ENCODE results near the gene BAIAP2.

The BAIAP2 gene

GRCh38 chr17:80997424-80998117 is 37.4 kb upstream of the BAIAP2 start:
- H3K36me3 ChIP-seq (ENCODE audit: insufficient read depth, low read length) = peaks cover 52% of the 10 kb centered on the region
- no peak overlapping the region for H2AFZ ChIP-seq (ENCODE audit: low read depth, low read length)
- H3K4me1 ChIP-seq (ENCODE audit: insufficient read depth, low read length) = peaks cover 9% of the 10 kb centered on the region
- no peaks in the 10 kb centered on the region for H3K27me3 ChIP-seq (ENCODE audit: insufficient read depth, low read length)
- H3K4me3 ChIP-seq (ENCODE audit: low read length) = no peak overlapping the region
- H3K9me3 ChIP-seq (ENCODE audit: low read length) = no peaks in the 10 kb centered on the region

- Histone ChIP-seq H2AFZ (ENCODE audit: low read depth, low read length) (no peak overlapping the region), H3K27me3 (ENCODE audit: insufficient read depth, low read length) (no peaks in the 10 kb centered on the region), H3K4me1 (ENCODE audit: insufficient read depth, low read length) (peaks cover 2% of the 10 kb centered on the region), H3K36me3 (ENCODE audit: insufficient read depth, low read length) (peaks cover 52% of the 10 kb centered on the region), H3K9me3 (ENCODE audit: low read length) (no peaks in the 10 kb centered on the region), H3K4me3 (ENCODE audit: low read length) (no peak overlapping the region)
These were observed 36.7 kb upstream of the BAIAP2 start for GRCh38 chr17:80998118-80998747.

GRCh38 chr17:80998748-80999535 is 36.0 kb upstream of the BAIAP2 start:
- no peaks in the 10 kb centered on the region for H3K9me3 ChIP-seq (ENCODE audit: low read length)
- no peak overlapping the region for H2AFZ ChIP-seq (ENCODE audit: low read depth, low read length)
- H3K27me3 ChIP-seq (ENCODE audit: insufficient read depth, low read length) = no peaks in the 10 kb centered on the region
- peaks cover 5% of the 10 kb centered on the region for H3K4me1 ChIP-seq (ENCODE audit: insufficient read depth, low read length)
- peaks cover 52% of the 10 kb centered on the region for H3K36me3 ChIP-seq (ENCODE audit: insufficient read depth, low read length)
- no peak overlapping the region for H3K4me3 ChIP-seq (ENCODE audit: low read length)

GRCh38 chr17:80999536-81000333 is 35.2 kb upstream of the BAIAP2 start:
- H3K36me3 ChIP-seq (ENCODE audit: insufficient read depth, low read length) = peaks cover 47% of the 10 kb centered on the region
- no peaks in the 10 kb centered on the region for H3K9me3 ChIP-seq (ENCODE audit: low read length)
- H2AFZ ChIP-seq (ENCODE audit: low read depth, low read length) = no peak overlapping the region
- peaks cover 10% of the 10 kb centered on the region for H3K4me1 ChIP-seq (ENCODE audit: insufficient read depth, low read length)
- H3K27me3 ChIP-seq (ENCODE audit: insufficient read depth, low read length) = no peaks in the 10 kb centered on the region
- no peak overlapping the region for H3K4me3 ChIP-seq (ENCODE audit: low read length)

- H3K4me1 ChIP-seq (ENCODE audit: insufficient read depth, low read length) = peaks cover 11% of the 10 kb centered on the region
- H2AFZ ChIP-seq (ENCODE audit: low read depth, low read length) = no peak overlapping the region
- H3K36me3 ChIP-seq (ENCODE audit: insufficient read depth, low read length) = peaks cover 45% of the 10 kb centered on the region
- H3K4me3 ChIP-seq (ENCODE audit: low read length) = no peak overlapping the region
- no peaks in the 10 kb centered on the region for H3K27me3 ChIP-seq (ENCODE audit: insufficient read depth, low read length)
- no peaks in the 10 kb centered on the region for H3K9me3 ChIP-seq (ENCODE audit: low read length)
These were observed 34.7 kb upstream of the BAIAP2 start for GRCh38 chr17:81000334-81000630.

GRCh38 chr17:81000631-81001357 is 34.2 kb upstream of the BAIAP2 start:
- H3K36me3 ChIP-seq (ENCODE audit: insufficient read depth, low read length) = peaks cover 40% of the 10 kb centered on the region
- peaks cover 11% of the 10 kb centered on the region for H3K4me1 ChIP-seq (ENCODE audit: insufficient read depth, low read length)
- no peak overlapping the region for H3K4me3 ChIP-seq (ENCODE audit: low read length)
- no peak overlapping the region for H2AFZ ChIP-seq (ENCODE audit: low read depth, low read length)
- H3K27me3 ChIP-seq (ENCODE audit: insufficient read depth, low read length) = no peaks in the 10 kb centered on the region
- no peaks in the 10 kb centered on the region for H3K9me3 ChIP-seq (ENCODE audit: low read length)

GRCh38 chr17:81002013-81002384 is 33.0 kb upstream of the BAIAP2 start:
- H2AFZ ChIP-seq (ENCODE audit: low read depth, low read length) = no peak overlapping the region
- H3K27me3 ChIP-seq (ENCODE audit: insufficient read depth, low read length) = no peaks in the 10 kb centered on the region
- H3K36me3 ChIP-seq (ENCODE audit: insufficient read depth, low read length) = peaks cover 30% of the 10 kb centered on the region
- no peak overlapping the region for H3K4me3 ChIP-seq (ENCODE audit: low read length)
- peaks cover 11% of the 10 kb centered on the region for H3K4me1 ChIP-seq (ENCODE audit: insufficient read depth, low read length)
- no peaks in the 10 kb centered on the region for H3K9me3 ChIP-seq (ENCODE audit: low read length)

- Histone ChIP-seq H3K4me1 (ENCODE audit: insufficient read depth, low read length) (peaks cover 11% of the 10 kb centered on the region), H2AFZ (ENCODE audit: low read depth, low read length) (no peak overlapping the region), H3K9me3 (ENCODE audit: low read length) (no peaks in the 10 kb centered on the region), H3K36me3 (ENCODE audit: insufficient read depth, low read length) (peaks cover 24% of the 10 kb centered on the region), H3K27me3 (ENCODE audit: insufficient read depth, low read length) (no peaks in the 10 kb centered on the region), H3K4me3 (ENCODE audit: low read length) (no peak overlapping the region)
These were observed 32.3 kb upstream of the BAIAP2 start for GRCh38 chr17:81002409-81003361.

- peaks cover 13% of the 10 kb centered on the region for H3K36me3 ChIP-seq (ENCODE audit: insufficient read depth, low read length)
- H3K9me3 ChIP-seq (ENCODE audit: low read length) = no peaks in the 10 kb centered on the region
- peaks cover 11% of the 10 kb centered on the region for H3K4me1 ChIP-seq (ENCODE audit: insufficient read depth, low read length)
- H3K4me3 ChIP-seq (ENCODE audit: low read length) = peak overlapping the region; percentile 17
- no peak overlapping the region for H2AFZ ChIP-seq (ENCODE audit: low read depth, low read length)
- H3K27me3 ChIP-seq (ENCODE audit: insufficient read depth, low read length) = no peaks in the 10 kb centered on the region
These were observed 31.1 kb upstream of the BAIAP2 start for GRCh38 chr17:81003711-81004475.

GRCh38 chr17:81006891-81007290 is 28.1 kb upstream of the BAIAP2 start:
- no peaks in the 10 kb centered on the region for H3K36me3 ChIP-seq (ENCODE audit: insufficient read depth, low read length)
- H3K27me3 ChIP-seq (ENCODE audit: insufficient read depth, low read length) = no peaks in the 10 kb centered on the region
- peaks cover 11% of the 10 kb centered on the region for H3K4me1 ChIP-seq (ENCODE audit: insufficient read depth, low read length)
- no peaks in the 10 kb centered on the region for H3K9me3 ChIP-seq (ENCODE audit: low read length)
- H2AFZ ChIP-seq (ENCODE audit: low read depth, low read length) = no peak overlapping the region
- H3K4me3 ChIP-seq (ENCODE audit: low read length) = no peak overlapping the region

GRCh38 chr17:81008140-81008539 is 26.8 kb upstream of the BAIAP2 start:
- no peak overlapping the region for H3K4me3 ChIP-seq (ENCODE audit: low read length)
- no peaks in the 10 kb centered on the region for H3K27me3 ChIP-seq (ENCODE audit: insufficient read depth, low read length)
- no peaks in the 10 kb centered on the region for H3K36me3 ChIP-seq (ENCODE audit: insufficient read depth, low read length)
- H2AFZ ChIP-seq (ENCODE audit: low read depth, low read length) = no peak overlapping the region
- peaks cover 11% of the 10 kb centered on the region for H3K4me1 ChIP-seq (ENCODE audit: insufficient read depth, low read length)
- H3K9me3 ChIP-seq (ENCODE audit: low read length) = no peaks in the 10 kb centered on the region
